Right forelimb (tissue), 1 donor: ENCODE data around the gene MFSD8.
"Not testable (repeated sequence)": the region's sequence is repeated elsewhere in the genome, so short reads cannot be mapped to it uniquely, and the experiment has no call there.

Experiments
- DNase-seq: peaks from one replicate; pipeline ENCODE4 v3.0.0-alpha.2; 2018

MFSD8 gene

GRCh38 chr4:127931836-127932235 lies 33.1 kb downstream of the MFSD8 start:
- DNase-seq: not testable (repeated sequence)

DNA sequence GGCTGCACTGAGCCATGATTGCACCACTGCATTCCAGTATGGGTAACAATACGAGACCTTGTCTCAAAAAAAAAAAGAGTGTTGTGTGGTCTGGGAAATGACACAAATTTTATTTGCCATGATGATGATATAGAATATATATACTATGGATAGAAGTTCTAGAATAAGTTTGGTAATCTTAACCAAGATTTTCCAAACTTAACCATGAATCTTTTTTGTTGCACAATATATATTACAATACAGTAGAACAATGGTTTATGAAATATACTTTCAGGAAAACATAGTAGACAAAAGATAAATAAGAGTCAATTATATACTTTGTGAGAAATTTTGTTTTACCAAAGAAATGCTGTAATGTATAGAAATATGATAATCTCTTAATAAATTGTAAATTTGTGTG lies 34.8 kb downstream of the MFSD8 start:
- DNase-seq: no peak

DNA sequence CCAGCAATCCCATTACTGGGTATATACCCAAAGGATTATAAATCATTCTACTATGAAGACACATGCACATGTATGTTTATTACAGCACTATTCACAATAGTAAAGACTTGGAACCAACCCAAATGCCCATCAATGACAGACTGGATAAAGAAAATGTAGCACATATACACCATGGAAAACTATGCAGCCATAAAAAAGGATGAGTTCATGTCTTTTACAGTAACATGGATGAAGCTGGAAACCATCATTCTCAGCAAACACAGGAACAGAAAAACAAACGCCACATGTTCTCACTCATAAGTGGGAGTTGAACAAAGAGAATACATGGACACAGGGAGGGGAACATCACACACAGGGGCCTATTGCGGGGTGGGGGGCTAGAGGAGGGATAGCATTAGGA lies 39.3 kb downstream of the MFSD8 start:
- not testable (repeated sequence) for DNase-seq

DNA sequence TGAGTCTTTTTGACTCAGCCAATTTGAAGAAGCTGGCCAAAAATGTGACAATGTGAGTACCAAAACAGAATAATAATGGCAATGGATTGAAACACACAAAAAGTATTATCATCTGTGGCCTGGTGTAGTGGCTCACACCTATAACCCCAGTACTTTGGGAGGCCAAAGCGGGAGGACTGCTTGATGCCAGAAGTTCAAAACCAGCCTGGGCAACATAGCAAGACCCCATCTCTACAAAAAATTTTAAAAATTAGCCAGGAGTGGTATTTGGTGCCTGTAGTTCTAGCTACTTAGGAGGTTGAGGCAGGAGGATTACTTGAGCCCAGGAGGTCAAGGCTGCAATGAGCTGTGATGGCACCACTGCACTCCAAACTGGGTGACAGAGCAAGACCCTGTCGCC lies 42.7 kb downstream of the MFSD8 start:
- DNase-seq: no peak

GRCh38 chr4:127920521-127920920 lies 44.5 kb downstream of the MFSD8 start:
- DNase-seq: no peak

DNA sequence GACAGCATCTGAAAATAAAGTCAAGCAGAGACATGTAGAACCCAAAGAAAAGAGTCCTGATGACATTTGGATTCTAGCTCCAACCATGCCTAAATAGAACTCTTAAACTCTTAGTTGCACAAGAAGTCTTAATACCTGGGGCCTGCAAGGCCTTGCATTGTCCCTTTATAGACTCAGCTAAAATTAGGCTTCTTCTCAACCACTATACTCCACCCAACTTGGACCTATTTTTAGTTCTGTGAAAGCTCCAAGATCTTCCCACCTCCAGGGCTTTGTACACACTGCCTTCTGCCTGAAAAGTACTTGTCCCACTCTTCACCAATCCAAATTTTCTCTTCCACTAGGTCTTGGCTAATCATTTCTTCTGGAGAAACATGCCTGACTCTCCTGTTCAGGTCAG lies 47.8 kb downstream of the MFSD8 start:
- no peak for DNase-seq

- DNase-seq: no peak
Observed at GRCh38 chr4:127916512-127916911, 48.5 kb downstream of the MFSD8 start.

- DNase-seq: no peak
Observed at GRCh38 chr4:127905029-127905428, 59.9 kb downstream of the MFSD8 start.

- not testable (repeated sequence) for DNase-seq
Observed at GRCh38 chr4:127899682-127900081, 65.3 kb downstream of the MFSD8 start.

GRCh38 chr4:127896528-127896927 lies 68.4 kb downstream of the MFSD8 start:
- DNase-seq: no peak

- no peak for DNase-seq
Observed at GRCh38 chr4:127896069-127896468, 68.9 kb downstream of the MFSD8 start.

DNA sequence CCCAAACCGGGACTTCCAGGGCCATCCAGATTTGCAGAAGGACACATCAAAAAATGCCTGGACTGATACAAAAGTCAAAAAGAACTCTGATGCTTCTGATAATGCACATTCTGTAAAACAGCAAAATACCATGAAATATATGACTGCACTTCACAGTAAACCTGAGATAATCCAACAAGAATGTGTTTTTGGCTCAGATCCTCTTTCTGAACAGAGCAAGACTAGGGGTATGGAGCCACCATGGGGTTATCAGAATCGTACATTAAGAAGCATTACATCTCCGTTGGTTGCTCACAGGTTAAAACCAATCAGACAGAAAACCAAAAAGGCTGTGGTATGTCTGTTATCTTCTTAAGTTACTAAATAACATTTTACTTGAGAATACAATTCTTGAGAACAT lies 75.1 kb downstream of the MFSD8 start:
- DNase-seq: no peak

DNA sequence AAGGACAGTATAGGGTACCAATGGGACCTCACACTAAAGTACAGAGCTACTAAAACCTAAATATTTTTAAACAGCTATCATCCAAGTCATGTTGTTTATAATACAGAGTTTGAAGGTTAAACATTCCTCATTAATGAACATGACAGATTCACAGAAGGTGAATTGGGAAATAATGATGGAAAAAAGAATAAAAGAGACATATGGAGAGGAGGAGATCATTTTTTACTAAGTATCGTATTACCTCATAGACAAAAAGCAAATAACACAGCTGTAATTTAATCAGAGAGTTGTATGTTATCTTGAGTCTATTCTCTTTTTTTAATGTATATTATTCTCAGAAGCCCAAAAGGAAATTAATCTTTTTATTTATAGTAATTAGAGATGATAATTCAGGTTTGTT lies 76.4 kb downstream of the MFSD8 start:
- DNase-seq: no peak

- DNase-seq: no peak
Observed at GRCh38 chr4:127881563-127881864, 83.5 kb downstream of the MFSD8 start.

GRCh38 chr4:127880763-127881562 lies 84.0 kb downstream of the MFSD8 start, which contains the start of gene PLK4:
Gene PLK4, plus strand, starts transcription at chr4:127880893. Its CDS starts 242 bp downstream, at chr4:127881135.
- DNase-seq: peak; percentile 97

- no peak for DNase-seq
Observed at GRCh38 chr4:127875791-127876190, 89.2 kb downstream of the MFSD8 start.

DNA sequence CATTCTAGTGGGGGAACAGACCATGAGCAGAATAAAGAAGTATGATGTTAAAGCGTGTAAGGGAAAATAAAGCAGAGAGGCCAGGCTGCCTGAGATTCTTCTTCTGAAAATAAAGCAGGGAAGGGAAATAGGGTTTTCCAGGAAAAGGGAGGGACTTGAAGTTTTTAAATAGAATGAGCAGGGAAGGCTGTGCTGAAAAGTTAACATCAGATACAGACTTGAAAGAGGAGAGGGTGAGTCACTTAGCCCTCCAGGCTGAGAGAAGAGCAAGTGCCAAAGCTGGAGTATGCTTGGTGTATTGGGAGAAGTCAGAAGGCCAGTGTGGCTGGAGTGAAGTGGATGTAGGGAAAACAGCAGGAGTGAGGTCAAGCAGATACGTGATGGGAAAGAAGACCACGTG lies 94.3 kb downstream of the MFSD8 start:
- DNase-seq: peak; percentile 37

GRCh38 chr4:127870281-127870680 lies 94.7 kb downstream of the MFSD8 start:
- no peak for DNase-seq

GRCh38 chr4:127868196-127868595 lies 96.8 kb downstream of the MFSD8 start:
- no peak for DNase-seq
